Loucy (cell line): ENCODE measurements around the gene RBM28.

Experiments
- H2AFZ ChIP-seq: fragments of 200-600 bp; sonication (generic); 2 replicates; pipeline ENCODE4 v1.6.0; 2016; ENCODE audit warnings: antibody characterized with exemption, mild to moderate bottlenecking, low read length, moderate library complexity
- H3F3A ChIP-seq: fragments of 200-600 bp; 2 replicates; pipeline ENCODE4 v1.6.0; 2016; ENCODE audit warnings: antibody characterized with exemption, low read depth, mild to moderate bottlenecking
- H3K27me3 ChIP-seq: fragments of 200-600 bp; sonication (generic); 2 replicates; pipeline ENCODE4 v1.6.1; 2014; ENCODE audit warnings: low read length, mild to moderate bottlenecking; ENCODE audit not compliant: insufficient read depth, poor library complexity, severe bottlenecking
- H3K36me3 ChIP-seq: fragments of 200-600 bp; sonication (generic); 2 replicates; pipeline ENCODE4 v1.6.1; 2016; ENCODE audit warnings: low read length; ENCODE audit not compliant: insufficient read depth
- H3K4me1 ChIP-seq: fragments of 200-600 bp; sonication (generic); 2 replicates; pipeline ENCODE4 v1.5.1; 2014; ENCODE audit warnings: low read length, mild to moderate bottlenecking; ENCODE audit not compliant: insufficient read depth, poor library complexity, severe bottlenecking
- H3K4me2 ChIP-seq: fragments of 200-600 bp; sonication (generic); 2 replicates; pipeline ENCODE4 v1.6.0; 2014; ENCODE audit warnings: antibody characterized with exemption, low read length, low read depth, mild to moderate bottlenecking; ENCODE audit not compliant: poor library complexity, severe bottlenecking
- H3K4me3 ChIP-seq: fragments of 200-600 bp; sonication (generic); 2 replicates; pipeline ENCODE4 v1.5.1; 2014; ENCODE audit warnings: low read length, mild to moderate bottlenecking, mixed read lengths; ENCODE audit not compliant: poor library complexity, severe bottlenecking
- H3K79me2 ChIP-seq: fragments of 200-600 bp; sonication (generic); 2 replicates; pipeline ENCODE4 v1.6.1; 2014; ENCODE audit warnings: low read length; ENCODE audit not compliant: insufficient read depth
- H3K9ac ChIP-seq: fragments of 200-600 bp; sonication (generic); 2 replicates; pipeline ENCODE4 v1.6.0; 2014; ENCODE audit warnings: mild to moderate bottlenecking, low read depth, low read length, moderate library complexity; ENCODE audit not compliant: poor library complexity, severe bottlenecking
- H3K9me2 ChIP-seq: fragments of 200-600 bp; sonication (generic); replicated peaks from 2 replicates; pipeline ENCODE4 v1.6.1; 2016; ENCODE audit warnings: low read depth, low read length, mixed read lengths
- H3K9me3 ChIP-seq: fragments of 200-600 bp; sonication (generic); 2 replicates; pipeline ENCODE4 v1.6.1; 2014; ENCODE audit warnings: mild to moderate bottlenecking, antibody characterized with exemption, low read length, low read depth; ENCODE audit not compliant: insufficient read depth
- H4K20me1 ChIP-seq: fragments of 200-600 bp; sonication (generic); 2 replicates; pipeline ENCODE4 v1.6.0; 2014; ENCODE audit warnings: antibody characterized with exemption, low read length, mild to moderate bottlenecking; ENCODE audit not compliant: insufficient read depth, poor library complexity, severe bottlenecking
- EZH2phosphoT487 ChIP-seq: fragments of 200-600 bp; IDR thresholded peaks from 2 replicates; pipeline ENCODE4 v1.6.1; 2018; ENCODE audit warnings: antibody characterized with exemption, mild to moderate bottlenecking, moderate library complexity, borderline replicate concordance
- TF ChIP-seq, protein P1 (sequence below): fragments of 200-600 bp; sonication (generic); conservative IDR thresholded peaks from 2 replicates; pipeline ENCODE4 v1.5.1; 2014; ENCODE audit warnings: mild to moderate bottlenecking, antibody characterized with exemption, low read length

Gene RBM28

GRCh38 chr7:128303643-128304042 is 40.1 kb downstream of the RBM28 start:
- no peak overlapping the region for H3K4me3 ChIP-seq
- H3K9me2 ChIP-seq, result no peaks in the 10 kb centered on the region
- TF ChIP-seq, protein P1, sequence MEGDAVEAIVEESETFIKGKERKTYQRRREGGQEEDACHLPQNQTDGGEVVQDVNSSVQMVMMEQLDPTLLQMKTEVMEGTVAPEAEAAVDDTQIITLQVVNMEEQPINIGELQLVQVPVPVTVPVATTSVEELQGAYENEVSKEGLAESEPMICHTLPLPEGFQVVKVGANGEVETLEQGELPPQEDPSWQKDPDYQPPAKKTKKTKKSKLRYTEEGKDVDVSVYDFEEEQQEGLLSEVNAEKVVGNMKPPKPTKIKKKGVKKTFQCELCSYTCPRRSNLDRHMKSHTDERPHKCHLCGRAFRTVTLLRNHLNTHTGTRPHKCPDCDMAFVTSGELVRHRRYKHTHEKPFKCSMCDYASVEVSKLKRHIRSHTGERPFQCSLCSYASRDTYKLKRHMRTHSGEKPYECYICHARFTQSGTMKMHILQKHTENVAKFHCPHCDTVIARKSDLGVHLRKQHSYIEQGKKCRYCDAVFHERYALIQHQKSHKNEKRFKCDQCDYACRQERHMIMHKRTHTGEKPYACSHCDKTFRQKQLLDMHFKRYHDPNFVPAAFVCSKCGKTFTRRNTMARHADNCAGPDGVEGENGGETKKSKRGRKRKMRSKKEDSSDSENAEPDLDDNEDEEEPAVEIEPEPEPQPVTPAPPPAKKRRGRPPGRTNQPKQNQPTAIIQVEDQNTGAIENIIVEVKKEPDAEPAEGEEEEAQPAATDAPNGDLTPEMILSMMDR, result no peak
- TF ChIP-seq EZH2phosphoT487, result no peak
- no peak overlapping the region for H2AFZ ChIP-seq
- H3K27me3 ChIP-seq, result no peaks in the 10 kb centered on the region
- H3K9me3 ChIP-seq, result no peaks in the 10 kb centered on the region
- H3K4me1 ChIP-seq, result peaks cover 5% of the 10 kb centered on the region
- H3K4me2 ChIP-seq, result no peak overlapping the region
- H3K9ac ChIP-seq, result no peak overlapping the region
- H3K79me2 ChIP-seq, result no peaks in the 10 kb centered on the region
- peaks cover 38% of the 10 kb centered on the region for H3K36me3 ChIP-seq
- H4K20me1 ChIP-seq, result no peaks in the 10 kb centered on the region
- no peaks in the 10 kb centered on the region for H3F3A ChIP-seq

GRCh38 chr7:128303133-128303532 is 40.6 kb downstream of the RBM28 start:
- TF ChIP-seq EZH2phosphoT487, result no peak
- TF ChIP-seq, protein P1, result no peak
- H3K9ac ChIP-seq, result no peak overlapping the region
- H3K4me3 ChIP-seq, result no peak overlapping the region
- H3F3A ChIP-seq, result no peaks in the 10 kb centered on the region
- H3K9me3 ChIP-seq, result no peaks in the 10 kb centered on the region
- H3K79me2 ChIP-seq, result no peaks in the 10 kb centered on the region
- H4K20me1 ChIP-seq, result no peaks in the 10 kb centered on the region
- no peak overlapping the region for H2AFZ ChIP-seq
- peaks cover 5% of the 10 kb centered on the region for H3K4me1 ChIP-seq
- peaks cover 34% of the 10 kb centered on the region for H3K36me3 ChIP-seq
- no peak overlapping the region for H3K4me2 ChIP-seq
- no peaks in the 10 kb centered on the region for H3K9me2 ChIP-seq
- no peaks in the 10 kb centered on the region for H3K27me3 ChIP-seq

GRCh38 chr7:128302139-128302538 is 41.6 kb downstream of the RBM28 start:
- H3K4me1 ChIP-seq, result peaks cover 5% of the 10 kb centered on the region
- no peaks in the 10 kb centered on the region for H3K27me3 ChIP-seq
- H4K20me1 ChIP-seq, result no peaks in the 10 kb centered on the region
- H2AFZ ChIP-seq, result no peak overlapping the region
- no peaks in the 10 kb centered on the region for H3K79me2 ChIP-seq
- peaks cover 26% of the 10 kb centered on the region for H3K36me3 ChIP-seq
- H3K9me2 ChIP-seq, result no peaks in the 10 kb centered on the region
- TF ChIP-seq, protein P1, result no peak
- no peak for TF ChIP-seq EZH2phosphoT487
- no peaks in the 10 kb centered on the region for H3F3A ChIP-seq
- no peaks in the 10 kb centered on the region for H3K9me3 ChIP-seq
- no peak overlapping the region for H3K4me2 ChIP-seq
- no peak overlapping the region for H3K4me3 ChIP-seq
- no peak overlapping the region for H3K9ac ChIP-seq
